ENCODE measurements around the gene SDHA. TPM values are rescaled to one million over a fixed set of nuclear protein-coding genes. Genes with fewer than 3 reads are reported as not detected.

SDHA gene
- total and polyA plus RNA-seq, 10 of the 15 experiments (the other 5 are each of a cell fraction or from before 2014, with no cell fraction given): 63.3 to 205 (median 104) TPM

DNA sequence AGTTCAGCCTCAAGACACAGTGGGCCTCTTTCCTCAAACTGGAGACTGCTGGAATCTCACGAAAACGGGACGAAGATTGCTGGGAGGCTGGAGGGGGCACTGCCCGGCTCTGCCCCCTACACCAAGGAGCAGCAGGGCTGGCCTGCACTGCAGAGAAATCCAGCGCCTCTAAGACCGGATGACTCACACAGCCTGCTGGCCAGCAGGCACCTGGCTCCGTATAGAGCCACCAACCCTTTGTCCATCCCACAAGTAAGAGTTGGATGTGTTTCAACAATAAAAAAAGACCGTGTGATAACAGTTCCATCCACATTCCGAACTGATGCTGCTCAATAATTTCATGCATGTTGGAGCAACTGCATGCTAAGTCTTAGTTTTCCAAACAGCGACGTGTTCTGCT lies 11.7 kb upstream of the SDHA start (continued):
- TF ChIP-seq SMAD1 (IDR thresholded peaks at IDR 0.05; ENCODE audit: low read depth, partially characterized antibody): no peak
- TF ChIP-seq RELA (IDR thresholded peaks at IDR 0.05; ENCODE audit: borderline replicate concordance, partially characterized antibody): no peak
- TF ChIP-seq, protein P1, sequence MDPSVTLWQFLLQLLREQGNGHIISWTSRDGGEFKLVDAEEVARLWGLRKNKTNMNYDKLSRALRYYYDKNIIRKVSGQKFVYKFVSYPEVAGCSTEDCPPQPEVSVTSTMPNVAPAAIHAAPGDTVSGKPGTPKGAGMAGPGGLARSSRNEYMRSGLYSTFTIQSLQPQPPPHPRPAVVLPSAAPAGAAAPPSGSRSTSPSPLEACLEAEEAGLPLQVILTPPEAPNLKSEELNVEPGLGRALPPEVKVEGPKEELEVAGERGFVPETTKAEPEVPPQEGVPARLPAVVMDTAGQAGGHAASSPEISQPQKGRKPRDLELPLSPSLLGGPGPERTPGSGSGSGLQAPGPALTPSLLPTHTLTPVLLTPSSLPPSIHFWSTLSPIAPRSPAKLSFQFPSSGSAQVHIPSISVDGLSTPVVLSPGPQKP (IDR thresholded peaks at IDR 0.05; ENCODE audit: low read depth, low read length): no peak

DNA sequence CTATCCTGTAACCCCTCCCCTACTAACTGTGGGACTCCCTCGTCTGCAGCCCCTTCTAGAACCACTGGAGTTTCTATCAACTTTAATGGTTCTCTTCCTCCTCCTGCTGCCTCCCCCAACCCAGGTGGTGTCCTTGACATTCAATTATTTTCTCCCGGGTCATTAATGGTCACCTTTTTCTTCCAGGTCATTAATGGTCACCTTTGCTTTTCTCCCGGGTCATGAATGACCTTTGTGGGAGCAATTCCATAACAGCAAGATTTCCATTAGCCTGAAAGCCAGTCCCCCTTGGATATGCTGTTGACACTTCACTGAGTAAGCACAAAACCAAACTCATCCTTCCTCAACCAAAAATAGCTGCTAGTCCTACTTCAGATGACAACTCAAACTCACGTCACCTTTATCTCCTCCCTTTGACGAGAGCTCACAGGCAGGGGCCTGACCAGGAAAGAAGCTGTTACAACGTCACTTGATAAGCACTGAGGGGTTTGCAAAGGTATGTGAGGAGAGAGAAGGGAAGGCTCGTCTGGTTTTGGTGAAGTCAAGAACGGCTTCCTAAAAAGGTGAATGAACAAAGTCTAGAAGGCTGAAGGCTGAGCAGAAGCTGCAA lies 11.1 kb upstream of the SDHA start:
- ChIA-PET CTCF (interaction anchor here (1.2 kb wide), 1 partner anchor 18 kb away, joined by 3 read pairs; no protein-coding TSS in a partner anchor), SMC1A (ENCODE audit: uncharacterized antibody, unreplicated experiment) (no interaction called here), POLR2A (no interaction called here), RAD21 (ENCODE audit: unreplicated experiment) (no interaction called here)
- Histone ChIP-seq H3K9me3 (replicated peaks; ENCODE audit: control insufficient read depth, insufficient read depth, low read length) (no peaks in the 10 kb centered on the region), H3K27ac (ENCODE audit: control insufficient read depth, insufficient read depth) (no peak overlapping the region), H4K20me1 (ENCODE audit: control insufficient read depth, insufficient read depth) (peaks cover 3% of the 10 kb centered on the region; the same call in 1 of the 2 replicates), H3K4me1 (ENCODE audit: control insufficient read depth, insufficient read depth, low read length) (no peaks in the 10 kb centered on the region), H3K4me2 (ENCODE audit: control insufficient read depth, insufficient read depth) (no peak overlapping the region), H3K27me3 (replicated peaks in 1 of 2; ENCODE audit: control insufficient read depth in 2 of 2, insufficient read depth in 2 of 2, low read length in 1 of 2) (no peaks in the 10 kb centered on the region), H3K79me2 (ENCODE audit: control insufficient read depth, insufficient read depth, low read length) (peaks cover 6% of the 10 kb centered on the region), H3K36me3 (ENCODE audit: control insufficient read depth in 2 of 2, insufficient read depth in 2 of 2, low read length in 1 of 2) (peaks cover 6 to 8% of the 10 kb centered on the region in 2 experiments; a peak in 3 of 4 replicates), H3K4me3 (no peak overlapping the region), H3K9ac (ENCODE audit: control insufficient read depth, insufficient read depth, low read length) (no peak overlapping the region), H2AFZ (ENCODE audit: control insufficient read depth, low read depth, low read length) (no peak overlapping the region)
- BruUV-seq (replicated peaks): no TSS peak
- 82% methylated on average over 8 of the region's 8 CpGs for WGBS (ENCODE audit: insufficient coverage, insufficient replicate concordance, low lambda C conversion rate, missing lambda C conversion rate)
- FAIRE-seq (no peak), DNase-seq (ENCODE audit: low read depth, low spot score) (no peak), ATAC-seq (no peak)
- intact Hi-C loops (cut with micrococcal nuclease; ENCODE audit: unreplicated experiment): no loop called here
- in situ Hi-C loops (cut with MboI): no loop called here
- TF ChIP-seq TCF12 (IDR thresholded peaks at IDR 0.05; ENCODE audit: low read depth, low read length) (no peak), MTA2 (IDR thresholded peaks at IDR 0.05; ENCODE audit: low read depth) (no peak), TAF1 (IDR thresholded peaks at IDR 0.05; ENCODE audit: borderline replicate concordance, low read depth, low read length) (no peak), ZNF217 (IDR thresholded peaks at IDR 0.05) (no peak), NBN (IDR thresholded peaks at IDR 0.05) (no peak), ZBED1 (IDR thresholded peaks at IDR 0.05; ENCODE audit: borderline replicate concordance) (no peak), JUNB (IDR thresholded peaks at IDR 0.05) (no peak), TCF3 (IDR thresholded peaks at IDR 0.05; ENCODE audit: borderline replicate concordance, insufficient read depth, low read depth, low read length) (no peak)
- TF ChIP-seq, protein P2, sequence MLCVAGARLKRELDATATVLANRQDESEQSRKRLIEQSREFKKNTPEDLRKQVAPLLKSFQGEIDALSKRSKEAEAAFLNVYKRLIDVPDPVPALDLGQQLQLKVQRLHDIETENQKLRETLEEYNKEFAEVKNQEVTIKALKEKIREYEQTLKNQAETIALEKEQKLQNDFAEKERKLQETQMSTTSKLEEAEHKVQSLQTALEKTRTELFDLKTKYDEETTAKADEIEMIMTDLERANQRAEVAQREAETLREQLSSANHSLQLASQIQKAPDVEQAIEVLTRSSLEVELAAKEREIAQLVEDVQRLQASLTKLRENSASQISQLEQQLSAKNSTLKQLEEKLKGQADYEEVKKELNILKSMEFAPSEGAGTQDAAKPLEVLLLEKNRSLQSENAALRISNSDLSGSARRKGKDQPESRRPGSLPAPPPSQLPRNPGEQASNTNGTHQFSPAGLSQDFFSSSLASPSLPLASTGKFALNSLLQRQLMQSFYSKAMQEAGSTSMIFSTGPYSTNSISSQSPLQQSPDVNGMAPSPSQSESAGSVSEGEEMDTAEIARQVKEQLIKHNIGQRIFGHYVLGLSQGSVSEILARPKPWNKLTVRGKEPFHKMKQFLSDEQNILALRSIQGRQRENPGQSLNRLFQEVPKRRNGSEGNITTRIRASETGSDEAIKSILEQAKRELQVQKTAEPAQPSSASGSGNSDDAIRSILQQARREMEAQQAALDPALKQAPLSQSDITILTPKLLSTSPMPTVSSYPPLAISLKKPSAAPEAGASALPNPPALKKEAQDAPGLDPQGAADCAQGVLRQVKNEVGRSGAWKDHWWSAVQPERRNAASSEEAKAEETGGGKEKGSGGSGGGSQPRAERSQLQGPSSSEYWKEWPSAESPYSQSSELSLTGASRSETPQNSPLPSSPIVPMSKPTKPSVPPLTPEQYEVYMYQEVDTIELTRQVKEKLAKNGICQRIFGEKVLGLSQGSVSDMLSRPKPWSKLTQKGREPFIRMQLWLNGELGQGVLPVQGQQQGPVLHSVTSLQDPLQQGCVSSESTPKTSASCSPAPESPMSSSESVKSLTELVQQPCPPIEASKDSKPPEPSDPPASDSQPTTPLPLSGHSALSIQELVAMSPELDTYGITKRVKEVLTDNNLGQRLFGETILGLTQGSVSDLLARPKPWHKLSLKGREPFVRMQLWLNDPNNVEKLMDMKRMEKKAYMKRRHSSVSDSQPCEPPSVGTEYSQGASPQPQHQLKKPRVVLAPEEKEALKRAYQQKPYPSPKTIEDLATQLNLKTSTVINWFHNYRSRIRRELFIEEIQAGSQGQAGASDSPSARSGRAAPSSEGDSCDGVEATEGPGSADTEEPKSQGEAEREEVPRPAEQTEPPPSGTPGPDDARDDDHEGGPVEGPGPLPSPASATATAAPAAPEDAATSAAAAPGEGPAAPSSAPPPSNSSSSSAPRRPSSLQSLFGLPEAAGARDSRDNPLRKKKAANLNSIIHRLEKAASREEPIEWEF (IDR thresholded peaks at IDR 0.05; ENCODE audit: insufficient replicate concordance, low read depth, low read length): no peak
- TF ChIP-seq, protein P3, sequence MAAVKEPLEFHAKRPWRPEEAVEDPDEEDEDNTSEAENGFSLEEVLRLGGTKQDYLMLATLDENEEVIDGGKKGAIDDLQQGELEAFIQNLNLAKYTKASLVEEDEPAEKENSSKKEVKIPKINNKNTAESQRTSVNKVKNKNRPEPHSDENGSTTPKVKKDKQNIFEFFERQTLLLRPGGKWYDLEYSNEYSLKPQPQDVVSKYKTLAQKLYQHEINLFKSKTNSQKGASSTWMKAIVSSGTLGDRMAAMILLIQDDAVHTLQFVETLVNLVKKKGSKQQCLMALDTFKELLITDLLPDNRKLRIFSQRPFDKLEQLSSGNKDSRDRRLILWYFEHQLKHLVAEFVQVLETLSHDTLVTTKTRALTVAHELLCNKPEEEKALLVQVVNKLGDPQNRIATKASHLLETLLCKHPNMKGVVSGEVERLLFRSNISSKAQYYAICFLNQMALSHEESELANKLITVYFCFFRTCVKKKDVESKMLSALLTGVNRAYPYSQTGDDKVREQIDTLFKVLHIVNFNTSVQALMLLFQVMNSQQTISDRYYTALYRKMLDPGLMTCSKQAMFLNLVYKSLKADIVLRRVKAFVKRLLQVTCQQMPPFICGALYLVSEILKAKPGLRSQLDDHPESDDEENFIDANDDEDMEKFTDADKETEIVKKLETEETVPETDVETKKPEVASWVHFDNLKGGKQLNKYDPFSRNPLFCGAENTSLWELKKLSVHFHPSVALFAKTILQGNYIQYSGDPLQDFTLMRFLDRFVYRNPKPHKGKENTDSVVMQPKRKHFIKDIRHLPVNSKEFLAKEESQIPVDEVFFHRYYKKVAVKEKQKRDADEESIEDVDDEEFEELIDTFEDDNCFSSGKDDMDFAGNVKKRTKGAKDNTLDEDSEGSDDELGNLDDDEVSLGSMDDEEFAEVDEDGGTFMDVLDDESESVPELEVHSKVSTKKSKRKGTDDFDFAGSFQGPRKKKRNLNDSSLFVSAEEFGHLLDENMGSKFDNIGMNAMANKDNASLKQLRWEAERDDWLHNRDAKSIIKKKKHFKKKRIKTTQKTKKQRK (IDR thresholded peaks at IDR 0.05; ENCODE audit: low read depth, low read length): no peak

Measured in GM12878 (cell line).